T1000 (cell line): Measurements from ENCODE around the gene CD164L2.

Experiments used
- DNase-seq: peaks from one replicate; lab custom pipeline; 2025; ENCODE audit warnings: mixed read lengths; lab: John Stamatoyannopoulos, UW

Gene CD164L2

GRCh38 chr1:27405074-27405473 is 21.9 kb upstream of the CD164L2 start:
- DNase-seq: no peak

DNA sequence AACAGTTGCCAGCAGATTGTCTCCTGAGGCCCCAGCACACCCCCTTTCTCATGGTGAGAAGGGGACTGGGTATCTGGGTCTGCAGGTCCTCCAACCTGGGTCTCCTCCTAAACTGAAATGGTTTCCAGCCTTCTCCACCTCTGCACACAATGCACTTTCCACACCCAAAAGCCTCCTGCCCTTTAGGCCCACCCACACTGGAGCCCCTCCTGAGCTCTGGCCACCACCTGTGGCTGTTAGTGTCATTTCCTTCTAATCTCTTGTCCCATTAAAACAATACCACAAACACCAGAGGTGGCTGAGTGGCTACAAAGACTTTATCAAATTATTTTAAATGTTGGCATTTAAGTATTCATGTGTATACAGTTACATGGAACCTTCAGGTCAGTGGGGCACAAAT is 20.8 kb upstream of the CD164L2 start:
- no peak for DNase-seq

GRCh38 chr1:27403065-27403726 is 20.1 kb upstream of the CD164L2 start:
- DNase-seq: peak; percentile 26

DNA sequence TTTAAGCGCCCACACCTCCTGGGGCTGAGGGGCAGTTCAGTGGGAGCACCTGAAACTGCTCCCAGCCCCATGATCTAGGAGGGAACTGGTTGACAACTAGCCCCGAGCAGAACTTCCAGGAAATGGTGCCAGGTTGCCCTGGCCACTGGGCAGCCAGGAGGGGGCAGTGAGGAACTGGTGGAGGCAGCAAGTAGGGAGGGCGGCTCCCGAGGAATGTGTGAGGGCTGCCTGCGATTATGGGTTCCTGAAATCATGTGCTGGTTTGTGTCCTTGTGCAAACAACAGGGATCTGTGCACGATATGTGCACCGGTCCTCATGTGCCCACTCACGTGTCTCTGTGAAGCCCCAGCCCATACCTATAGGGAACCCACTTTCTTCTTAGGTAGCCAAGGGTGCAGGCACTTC is 19.2 kb upstream of the CD164L2 start:
- peak; percentile 9 for DNase-seq

GRCh38 chr1:27400963-27401341 is 17.8 kb upstream of the CD164L2 start:
- no peak for DNase-seq

- no peak for DNase-seq
Measured at GRCh38 chr1:27400082-27400962, 17.2 kb upstream of the CD164L2 start.

GRCh38 chr1:27399251-27400025 is 16.3 kb upstream of the CD164L2 start:
- DNase-seq: no peak

DNA sequence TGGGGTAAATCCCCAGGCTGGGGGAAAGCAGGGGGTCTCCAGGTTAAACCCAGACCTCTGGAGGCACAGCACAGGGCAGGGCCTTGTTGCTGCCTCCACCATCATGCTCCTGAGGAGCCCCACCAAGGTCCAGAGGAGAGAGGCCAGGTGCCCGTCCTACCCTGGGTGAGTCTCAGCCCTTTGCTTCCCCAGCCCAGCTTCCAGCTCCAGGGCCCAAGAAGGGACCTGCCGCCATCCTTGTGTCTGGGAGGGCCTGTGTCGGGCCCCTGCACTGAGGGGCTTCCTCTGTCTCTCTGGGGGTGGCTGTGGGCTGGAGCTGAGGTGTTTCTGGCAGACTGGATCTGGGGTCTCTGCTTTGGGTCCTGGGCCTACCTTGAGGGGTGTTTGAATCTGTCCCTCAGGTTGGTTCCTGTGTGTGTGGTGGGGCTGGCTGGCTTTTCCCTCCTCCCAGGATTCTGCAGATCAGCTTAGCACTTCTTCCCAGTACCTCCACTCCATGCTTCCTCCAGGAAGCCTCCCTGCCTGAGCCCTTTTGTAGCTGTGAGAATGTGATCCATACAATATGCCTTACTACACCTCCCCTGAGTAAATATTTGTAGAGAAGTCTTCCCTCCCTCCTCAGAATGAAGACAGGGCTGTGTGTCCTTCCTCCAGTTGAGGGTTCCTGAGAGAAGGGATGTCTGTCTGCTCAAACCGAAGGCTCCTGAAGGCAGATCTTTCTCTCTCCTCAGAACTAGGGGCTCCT is 15.4 kb upstream of the CD164L2 start:
- DNase-seq: no peak

DNA sequence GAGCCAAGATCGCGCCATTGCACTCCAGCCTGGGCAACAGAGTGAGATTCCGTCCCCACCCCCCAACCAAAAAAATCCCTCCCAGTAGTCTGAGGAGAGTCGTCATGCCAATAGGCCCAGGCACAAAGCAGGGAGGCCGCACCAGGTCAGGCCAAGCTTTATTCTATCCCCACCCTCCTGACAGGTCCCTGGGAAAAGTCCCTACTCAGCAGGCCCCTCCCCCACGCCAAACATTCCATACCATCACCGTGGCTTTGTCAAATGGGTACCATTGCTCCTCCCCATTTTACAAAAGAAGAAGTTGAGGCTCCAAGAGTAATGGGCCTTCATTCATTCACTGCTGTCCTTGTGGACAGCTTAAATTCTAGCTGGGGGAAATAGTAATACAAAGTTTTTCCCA is 14.6 kb upstream of the CD164L2 start:
- no peak for DNase-seq

- DNase-seq: no peak
Measured at GRCh38 chr1:27397110-27397509, 14.0 kb upstream of the CD164L2 start.

GRCh38 chr1:27395441-27396195 is 12.5 kb upstream of the CD164L2 start:
- DNase-seq: peak; percentile 58

DNA sequence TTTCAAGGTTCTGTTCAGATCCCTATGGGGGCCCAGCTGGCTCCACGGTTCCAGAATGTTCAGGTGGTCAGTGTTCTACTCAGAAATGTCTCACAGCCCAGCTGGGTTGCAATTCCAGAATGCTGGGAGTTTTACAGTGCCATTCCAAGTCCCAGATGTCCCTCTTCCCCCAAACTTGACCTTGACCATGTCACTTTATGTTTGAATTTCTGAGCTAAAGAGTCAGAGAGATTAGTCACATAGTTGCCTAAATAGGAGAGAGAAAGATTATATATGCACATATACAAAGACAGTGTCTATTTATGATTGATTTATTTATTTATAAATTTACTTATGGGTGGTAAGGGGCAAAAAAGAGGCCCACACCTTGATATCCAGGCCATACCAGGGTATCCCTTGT is 11.8 kb upstream of the CD164L2 start:
- DNase-seq: no peak

GRCh38 chr1:27394282-27394658 is 11.1 kb upstream of the CD164L2 start:
- no peak for DNase-seq

DNA sequence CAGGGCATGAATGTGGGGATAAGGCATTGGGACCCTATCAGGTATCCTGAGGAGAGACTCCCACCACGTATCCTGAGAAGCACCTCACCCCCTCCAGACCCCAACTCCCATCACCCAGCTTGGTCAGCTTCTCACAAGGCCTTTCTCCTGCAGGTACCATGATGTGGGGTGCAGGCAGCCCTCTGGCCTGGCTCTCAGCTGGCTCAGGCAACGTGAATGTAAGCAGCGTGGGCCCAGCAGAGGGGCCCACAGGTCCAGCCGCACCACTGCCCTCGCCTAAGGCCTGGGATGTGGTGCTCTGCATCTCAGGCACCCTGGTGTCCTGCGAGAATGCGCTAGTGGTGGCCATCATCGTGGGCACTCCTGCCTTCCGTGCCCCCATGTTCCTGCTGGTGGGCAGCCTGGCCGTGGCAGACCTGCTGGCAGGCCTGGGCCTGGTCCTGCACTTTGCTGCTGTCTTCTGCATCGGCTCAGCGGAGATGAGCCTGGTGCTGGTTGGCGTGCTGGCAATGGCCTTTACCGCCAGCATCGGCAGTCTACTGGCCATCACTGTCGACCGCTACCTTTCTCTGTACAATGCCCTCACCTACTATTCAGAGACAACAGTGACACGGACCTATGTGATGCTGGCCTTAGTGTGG is 10.6 kb upstream of the CD164L2 start:
- DNase-seq: no peak

GRCh38 chr1:27392778-27393635 is 9.9 kb upstream of the CD164L2 start:
- no peak for DNase-seq

- DNase-seq: peak; percentile 89
Measured at GRCh38 chr1:27392096-27392777, 9.1 kb upstream of the CD164L2 start, which contains the start of gene GPR3. TSS of gene GPR3 (plus strand) at chr1:27392622. CDS start at chr1:27393799, 1,177 bp downstream.

DNA sequence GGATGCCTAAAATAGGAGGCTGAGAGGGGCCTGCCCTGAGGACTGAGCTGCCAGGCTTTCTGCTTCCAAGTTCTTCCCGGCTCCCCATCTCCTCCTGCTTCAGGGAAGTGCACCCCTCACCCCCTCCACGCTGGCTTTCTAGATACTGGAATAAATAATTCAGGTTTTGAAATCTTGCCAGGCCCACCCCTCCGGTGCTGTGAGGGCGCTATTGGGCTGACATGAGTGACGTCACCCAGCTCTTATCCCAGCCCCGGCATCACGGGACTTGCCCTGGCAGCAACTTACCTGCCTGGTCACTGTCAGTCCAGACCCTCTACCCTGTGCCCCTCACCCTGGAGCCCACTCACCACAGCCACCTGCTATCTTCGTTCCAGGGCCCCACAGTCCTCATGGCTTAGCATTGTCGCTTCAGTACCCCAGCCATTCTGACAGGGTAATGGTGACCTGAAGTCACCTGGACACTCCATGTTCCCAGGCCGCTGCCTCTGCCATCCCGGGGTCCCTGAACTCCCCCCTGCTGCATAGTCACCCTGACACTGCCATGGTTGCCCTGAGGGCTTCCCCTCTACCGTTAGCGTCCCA is 8.5 kb upstream of the CD164L2 start:
- peak; percentile 35 for DNase-seq

DNA sequence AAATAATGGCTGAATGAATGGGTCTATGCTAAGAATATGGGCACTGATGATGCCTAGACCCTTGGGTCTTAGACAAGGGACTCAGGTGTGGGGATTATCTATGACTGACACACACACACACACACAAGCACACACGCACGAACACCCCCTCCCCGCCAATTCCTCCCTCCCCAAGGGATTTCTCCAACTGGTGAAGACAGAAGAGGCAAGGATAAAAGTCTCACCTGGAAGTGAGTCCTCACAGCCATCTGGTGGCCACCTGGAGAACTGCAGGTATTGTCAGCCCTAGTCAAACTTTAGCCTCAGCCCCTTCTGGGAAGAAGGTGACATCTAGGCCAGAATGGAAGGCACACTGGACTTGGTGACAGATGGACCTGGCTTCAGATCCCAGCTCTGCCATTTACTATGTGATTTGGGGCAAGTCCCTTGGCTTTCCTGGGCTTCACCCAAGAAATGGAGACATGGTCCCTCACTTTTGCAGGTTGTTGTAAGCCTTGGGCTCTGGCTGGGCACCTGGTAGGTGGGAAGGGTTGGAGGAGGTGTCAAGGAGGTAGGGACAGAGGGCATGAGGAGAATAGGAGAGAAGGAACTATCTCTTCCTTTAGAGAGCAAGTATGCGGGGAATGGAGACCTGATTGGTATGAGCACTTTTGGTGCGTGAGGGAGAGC is 5.3 kb upstream of the CD164L2 start:
- peak; percentile 34 for DNase-seq
